ENCODE data around the gene SUN3.

SUN3 gene

GRCh38 chr7:48048113-48048512 is 19.2 kb upstream of the SUN3 start:
- no peak for DNase-seq (ENCODE audit: low read depth)
- no peak for TF ChIP-seq MYC (IDR thresholded peaks at IDR 0.05; ENCODE audit: low read depth, low read length)
- TF ChIP-seq, protein P1, sequence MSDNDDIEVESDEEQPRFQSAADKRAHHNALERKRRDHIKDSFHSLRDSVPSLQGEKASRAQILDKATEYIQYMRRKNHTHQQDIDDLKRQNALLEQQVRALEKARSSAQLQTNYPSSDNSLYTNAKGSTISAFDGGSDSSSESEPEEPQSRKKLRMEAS (IDR thresholded peaks at IDR 0.05; ENCODE audit: low read depth, low read length), result no peak
- TF ChIP-seq, protein P2, sequence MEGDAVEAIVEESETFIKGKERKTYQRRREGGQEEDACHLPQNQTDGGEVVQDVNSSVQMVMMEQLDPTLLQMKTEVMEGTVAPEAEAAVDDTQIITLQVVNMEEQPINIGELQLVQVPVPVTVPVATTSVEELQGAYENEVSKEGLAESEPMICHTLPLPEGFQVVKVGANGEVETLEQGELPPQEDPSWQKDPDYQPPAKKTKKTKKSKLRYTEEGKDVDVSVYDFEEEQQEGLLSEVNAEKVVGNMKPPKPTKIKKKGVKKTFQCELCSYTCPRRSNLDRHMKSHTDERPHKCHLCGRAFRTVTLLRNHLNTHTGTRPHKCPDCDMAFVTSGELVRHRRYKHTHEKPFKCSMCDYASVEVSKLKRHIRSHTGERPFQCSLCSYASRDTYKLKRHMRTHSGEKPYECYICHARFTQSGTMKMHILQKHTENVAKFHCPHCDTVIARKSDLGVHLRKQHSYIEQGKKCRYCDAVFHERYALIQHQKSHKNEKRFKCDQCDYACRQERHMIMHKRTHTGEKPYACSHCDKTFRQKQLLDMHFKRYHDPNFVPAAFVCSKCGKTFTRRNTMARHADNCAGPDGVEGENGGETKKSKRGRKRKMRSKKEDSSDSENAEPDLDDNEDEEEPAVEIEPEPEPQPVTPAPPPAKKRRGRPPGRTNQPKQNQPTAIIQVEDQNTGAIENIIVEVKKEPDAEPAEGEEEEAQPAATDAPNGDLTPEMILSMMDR (IDR thresholded peaks at IDR 0.05; ENCODE audit: low read depth, low read length), result no peak
- no peak for TF ChIP-seq POLR2A (IDR thresholded peaks at IDR 0.05; ENCODE audit: extremely low read depth, insufficient read length)
- H3K4me3 ChIP-seq (ENCODE audit: low read depth, low read length), result no peak overlapping the region

DNA sequence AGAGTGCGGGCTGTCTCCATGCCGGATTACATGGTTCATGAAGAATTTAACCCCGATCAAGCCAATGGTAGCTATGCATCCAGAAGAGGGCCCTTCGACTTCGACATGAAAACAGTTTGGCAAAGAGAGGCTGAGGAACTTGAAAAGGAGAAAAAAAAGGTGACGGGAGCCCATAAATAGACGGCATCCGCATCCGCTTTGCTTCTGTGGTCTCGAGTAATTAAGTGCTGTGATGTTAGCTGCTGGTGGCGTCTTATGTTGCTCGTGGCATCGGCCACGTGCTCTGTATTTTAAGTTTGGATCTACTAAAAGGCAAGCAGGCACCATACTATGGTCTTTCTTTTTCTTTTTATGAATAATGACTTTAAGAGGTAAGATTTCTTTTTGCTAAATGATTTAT is 17.6 kb upstream of the SUN3 start:
- TF ChIP-seq, protein P2 (IDR thresholded peaks at IDR 0.05; ENCODE audit: low read depth, low read length), result no peak
- TF ChIP-seq MYC (IDR thresholded peaks at IDR 0.05; ENCODE audit: low read depth, low read length), result no peak
- TF ChIP-seq POLR2A (IDR thresholded peaks at IDR 0.05; ENCODE audit: extremely low read depth, insufficient read length), result no peak
- TF ChIP-seq, protein P1 (IDR thresholded peaks at IDR 0.05; ENCODE audit: low read depth, low read length), result no peak
- no peak for DNase-seq (ENCODE audit: low read depth)

DNA sequence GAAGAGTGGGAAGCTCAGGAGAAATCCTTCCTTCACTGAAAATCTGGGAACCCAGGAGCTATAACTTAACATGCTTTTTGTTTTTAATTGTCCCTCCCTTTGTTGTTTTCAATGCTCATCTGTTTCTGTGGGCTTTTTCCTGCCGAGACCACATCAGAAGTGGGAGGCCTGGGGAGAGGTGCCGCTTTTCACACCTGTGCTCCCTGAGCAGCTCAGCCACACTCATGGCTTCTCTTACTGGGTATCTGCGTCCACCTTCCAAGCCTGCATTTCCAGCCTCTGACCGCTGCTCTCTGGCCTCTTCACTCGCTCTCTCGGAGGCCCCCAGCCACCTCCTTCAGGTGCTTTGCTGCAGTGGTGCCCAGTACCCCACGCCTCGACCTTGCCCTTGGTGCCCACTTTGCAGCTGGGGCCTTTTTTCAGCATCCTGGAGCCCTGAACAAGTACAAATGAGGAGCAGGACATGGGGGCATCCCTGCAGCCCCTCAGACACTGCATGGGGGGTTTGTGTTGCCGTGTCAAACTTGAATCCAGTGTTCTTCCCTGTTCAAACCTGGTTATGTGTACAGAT is 16.4 kb upstream of the SUN3 start:
- TF ChIP-seq, protein P2 (IDR thresholded peaks at IDR 0.05; ENCODE audit: low read depth, low read length), result no peak
- TF ChIP-seq MYC (IDR thresholded peaks at IDR 0.05; ENCODE audit: low read depth, low read length), result no peak
- no peak for TF ChIP-seq POLR2A (IDR thresholded peaks at IDR 0.05; ENCODE audit: extremely low read depth, insufficient read length)
- TF ChIP-seq, protein P1 (IDR thresholded peaks at IDR 0.05; ENCODE audit: low read depth, low read length), result no peak
- no peak overlapping the region for H3K4me3 ChIP-seq (ENCODE audit: low read depth, low read length)
- no peak for DNase-seq (ENCODE audit: low read depth)

More for the DNA sequence above, 17.6 kb upstream of the SUN3 start:
- no peak overlapping the region for H3K4me3 ChIP-seq (ENCODE audit: low read depth, low read length)

- no peak overlapping the region for H3K4me3 ChIP-seq (ENCODE audit: low read depth, low read length)
- TF ChIP-seq MYC (IDR thresholded peaks at IDR 0.05; ENCODE audit: low read depth, low read length) (no peak), POLR2A (IDR thresholded peaks at IDR 0.05; ENCODE audit: extremely low read depth, insufficient read length) (no peak)
- TF ChIP-seq, protein P1 (IDR thresholded peaks at IDR 0.05; ENCODE audit: low read depth, low read length), result no peak
- TF ChIP-seq, protein P2 (IDR thresholded peaks at IDR 0.05; ENCODE audit: low read depth, low read length), result no peak
These were observed 13.7 kb upstream of the SUN3 start for GRCh38 chr7:48042636-48043035.

DNA sequence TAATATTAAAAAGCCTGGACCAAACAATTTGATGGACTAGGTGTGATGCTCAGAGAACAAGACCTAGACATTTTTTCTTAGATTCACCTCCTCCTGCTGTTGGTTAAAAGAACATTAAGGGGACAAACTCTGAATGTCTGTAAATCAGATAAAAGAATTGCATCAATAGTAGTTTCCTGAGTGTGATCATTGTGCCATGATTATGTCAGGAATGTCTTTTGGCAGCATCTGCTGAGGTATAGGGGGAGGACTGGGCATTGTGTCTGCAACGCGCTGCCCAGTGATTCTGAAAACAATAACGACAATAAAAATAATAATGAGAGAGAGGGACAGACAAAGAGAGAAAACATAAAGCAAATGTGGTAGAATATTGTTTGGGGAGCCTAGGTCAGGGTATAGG is 13.3 kb upstream of the SUN3 start:
- DNase-seq (ENCODE audit: low read depth), result no peak
- no peak for TF ChIP-seq POLR2A (IDR thresholded peaks at IDR 0.05; ENCODE audit: extremely low read depth, insufficient read length)
- TF ChIP-seq MYC (IDR thresholded peaks at IDR 0.05; ENCODE audit: low read depth, low read length), result no peak
- TF ChIP-seq, protein P1 (IDR thresholded peaks at IDR 0.05; ENCODE audit: low read depth, low read length), result no peak
- TF ChIP-seq, protein P2 (IDR thresholded peaks at IDR 0.05; ENCODE audit: low read depth, low read length), result no peak

More at GRCh38 chr7:48042636-48043035, 13.7 kb upstream of the SUN3 start:
- DNase-seq (ENCODE audit: low read depth), result no peak

More for the DNA sequence above, 13.3 kb upstream of the SUN3 start:
- H3K4me3 ChIP-seq (ENCODE audit: low read depth, low read length), result no peak overlapping the region

All from NB4 (cell line).